Thyroid gland (tissue), 4 donors: ENCODE data around the gene MIS12. TPM values are rescaled to one million over a fixed set of nuclear protein-coding genes. Genes with fewer than 3 reads are reported as not detected.

ENCODE experiments used
- DNase-seq, 2 donors: peaks; one replicate each; pipeline ENCODE4 v3.0.0-alpha.2; 2019
- H3K27ac ChIP-seq, 3 donors: fragments of 200-600 bp; sonication (generic); 1 replicate in 2 of 3; 2 replicates in 1 of 3; pipeline ENCODE4 v1.5.1; 2016 to 2019; ENCODE audit warnings: mild to moderate bottlenecking in 1 of 3, moderate library complexity in 1 of 3
- H3K27me3 ChIP-seq: fragments of 200-600 bp; sonication (generic); one replicate; pipeline ENCODE4 v1.5.1; 2019
- H3K36me3 ChIP-seq, 2 donors: fragments of 200-600 bp; sonication (generic); one replicate each; pipeline ENCODE4 v1.5.1; 2016 to 2019
- H3K4me1 ChIP-seq, 2 donors: fragments of 200-600 bp; sonication (generic); one replicate each; pipeline ENCODE4 v1.5.1; 2017 to 2019
- H3K4me3 ChIP-seq, 3 donors: fragments of 200-600 bp; sonication (generic); replicated peaks in 1 of 3; 1 replicate in 2 of 3; 2 replicates in 1 of 3; pipeline ENCODE4 v1.5.1; 2016; ENCODE audit warnings: mild to moderate bottlenecking in 1 of 3
- H3K9me3 ChIP-seq: fragments of 200-600 bp; sonication (generic); one replicate; pipeline ENCODE4 v1.5.1; 2017
- POLR2A ChIP-seq, 2 donors: fragments of 450-650 bp; IDR thresholded peaks; one replicate each; pipeline ENCODE4 v1.6.1; 2017; ENCODE audit warnings: antibody characterized with exemption in 2 of 2, mild to moderate bottlenecking in 2 of 2, moderate library complexity in 1 of 2
- WGBS, 2 donors: methylation state at CpG; one replicate each; pipeline ENCODE4 v1.1.5; 2017; 5-methylcytosine and 5-hydroxymethylcytosine counted together
- intact Hi-C: fragments of 100-400 bp; cut with DNase I; formaldehyde crosslinking; loops from one replicate; pipeline ENCODE4 v1.15.1; 2023
- total RNA-seq, 4 donors: library from RNA; depleted of rRNA; stranded (reverse); fragments of >200 nt; gene quantifications; one replicate each; pipeline ENCODE4 v1.2.3, GENCODE V29; 2016
- TF ChIP-seq, protein P1 (sequence below), 6 experiments: fragments of 200-600 bp in 3 of 6; fragments of 450-650 bp in 3 of 6; sonication (generic) in 3 of 6; IDR thresholded peaks; one replicate each; pipeline ENCODE4 v1.5.1; 2016 to 2019; ENCODE audit warnings: antibody characterized with exemption in 6 of 6, mild to moderate bottlenecking in 2 of 6, inconsistent platforms in 1 of 6, moderate library complexity in 1 of 6

The MIS12 gene
- total RNA-seq, 4 donors from 2014 or later, result 25.7 to 34.5 (median 29.2) TPM

GRCh38 chr17:5480962-5481361, 5.4 kb upstream of the MIS12 start:
- H3K27ac ChIP-seq, result no peak overlapping the region
- no peak overlapping the region for H3K4me3 ChIP-seq
- H3K27me3 ChIP-seq, result no peaks in the 10 kb centered on the region
- 87 to 90% methylated on average over 6 of the region's 6 CpGs for WGBS, 2 donors
- peaks cover 58 to 66% of the 10 kb centered on the region in 2 donors for H3K36me3 ChIP-seq
- peaks cover 9 to 11% of the 10 kb centered on the region in 2 donors for H3K4me1 ChIP-seq
- intact Hi-C loops, result no loop called here
- no peak for DNase-seq
- TF ChIP-seq, protein P1, sequence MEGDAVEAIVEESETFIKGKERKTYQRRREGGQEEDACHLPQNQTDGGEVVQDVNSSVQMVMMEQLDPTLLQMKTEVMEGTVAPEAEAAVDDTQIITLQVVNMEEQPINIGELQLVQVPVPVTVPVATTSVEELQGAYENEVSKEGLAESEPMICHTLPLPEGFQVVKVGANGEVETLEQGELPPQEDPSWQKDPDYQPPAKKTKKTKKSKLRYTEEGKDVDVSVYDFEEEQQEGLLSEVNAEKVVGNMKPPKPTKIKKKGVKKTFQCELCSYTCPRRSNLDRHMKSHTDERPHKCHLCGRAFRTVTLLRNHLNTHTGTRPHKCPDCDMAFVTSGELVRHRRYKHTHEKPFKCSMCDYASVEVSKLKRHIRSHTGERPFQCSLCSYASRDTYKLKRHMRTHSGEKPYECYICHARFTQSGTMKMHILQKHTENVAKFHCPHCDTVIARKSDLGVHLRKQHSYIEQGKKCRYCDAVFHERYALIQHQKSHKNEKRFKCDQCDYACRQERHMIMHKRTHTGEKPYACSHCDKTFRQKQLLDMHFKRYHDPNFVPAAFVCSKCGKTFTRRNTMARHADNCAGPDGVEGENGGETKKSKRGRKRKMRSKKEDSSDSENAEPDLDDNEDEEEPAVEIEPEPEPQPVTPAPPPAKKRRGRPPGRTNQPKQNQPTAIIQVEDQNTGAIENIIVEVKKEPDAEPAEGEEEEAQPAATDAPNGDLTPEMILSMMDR (IDR thresholded peaks at IDR 0.05), result no peak
- no peak for TF ChIP-seq POLR2A (IDR thresholded peaks at IDR 0.05)
- H3K9me3 ChIP-seq, result no peaks in the 10 kb centered on the region

GRCh38 chr17:5481451-5481850, 4.9 kb upstream of the MIS12 start:
- TF ChIP-seq POLR2A (IDR thresholded peaks at IDR 0.05), result no peak
- TF ChIP-seq, protein P1 (IDR thresholded peaks at IDR 0.05), result no peak
- no peak overlapping the region for H3K4me3 ChIP-seq
- H3K27me3 ChIP-seq, result no peaks in the 10 kb centered on the region
- H3K9me3 ChIP-seq, result no peaks in the 10 kb centered on the region
- H3K36me3 ChIP-seq, result peaks cover 57 to 63% of the 10 kb centered on the region in 2 donors
- intact Hi-C loops, result no loop called here
- H3K27ac ChIP-seq, result no peak overlapping the region
- 95 to 96% methylated on average over 4 of the region's 4 CpGs for WGBS, 2 donors
- peaks cover 9 to 11% of the 10 kb centered on the region in 2 donors for H3K4me1 ChIP-seq
- no peak for DNase-seq

DNA sequence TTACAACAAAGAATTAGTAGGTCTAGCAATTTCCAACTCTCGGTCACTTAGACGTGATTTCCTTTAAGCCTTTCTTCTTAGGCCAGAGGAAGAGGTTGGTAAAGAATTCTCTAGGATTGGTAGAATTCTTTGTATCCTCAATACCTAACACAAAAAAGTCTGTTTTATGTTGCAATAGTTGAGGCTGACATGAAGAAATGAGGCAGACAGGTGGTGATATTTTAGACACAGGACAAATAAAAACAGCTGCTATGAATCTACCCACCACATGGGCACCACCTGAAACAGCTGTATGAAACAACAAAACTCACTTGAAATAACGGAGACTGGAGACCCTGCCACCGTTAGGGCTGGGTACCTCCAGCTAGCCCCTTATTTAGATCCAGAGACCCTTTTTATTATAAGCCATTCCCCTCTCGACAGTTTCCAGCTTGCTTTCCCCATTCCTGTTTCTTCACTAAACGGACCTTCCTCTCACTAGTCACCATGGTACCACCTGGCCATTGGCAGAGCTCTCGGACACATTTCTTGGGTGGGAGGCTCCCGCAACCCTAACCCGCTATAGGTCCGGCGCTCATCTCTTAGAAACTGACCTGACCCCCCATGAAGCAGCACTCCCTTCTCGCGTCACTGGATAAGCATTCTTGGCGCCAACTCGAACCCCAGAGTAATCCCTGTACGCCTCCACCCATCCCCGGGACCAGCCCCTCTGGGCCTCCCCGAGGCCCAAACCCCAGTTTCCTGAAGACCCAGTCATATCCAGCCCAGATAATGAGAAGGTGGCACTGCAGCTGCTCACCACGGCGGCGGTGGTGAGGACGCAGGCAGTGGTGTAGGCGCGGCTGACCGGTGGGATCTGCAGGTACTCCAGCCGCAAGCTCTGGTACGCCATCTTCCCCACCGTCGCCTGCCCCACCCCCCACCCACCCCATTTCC, 828 bp upstream of the MIS12 start, which contains the start of gene DERL2:
TSS of gene DERL2 (minus strand) at position 909 of the 936 bp plus-strand sequence. CDS start at position 892, 17 bp downstream.
- peak within 1 kb of the TSS; percentile 90 to 99 (median 98) for H3K27ac ChIP-seq
- peaks cover 16 to 38% of the 10 kb centered on the region in 2 donors for H3K36me3 ChIP-seq
- H3K4me3 ChIP-seq, result peak within 1 kb of the TSS; percentile 64 to 69 (median 64)

DNA sequence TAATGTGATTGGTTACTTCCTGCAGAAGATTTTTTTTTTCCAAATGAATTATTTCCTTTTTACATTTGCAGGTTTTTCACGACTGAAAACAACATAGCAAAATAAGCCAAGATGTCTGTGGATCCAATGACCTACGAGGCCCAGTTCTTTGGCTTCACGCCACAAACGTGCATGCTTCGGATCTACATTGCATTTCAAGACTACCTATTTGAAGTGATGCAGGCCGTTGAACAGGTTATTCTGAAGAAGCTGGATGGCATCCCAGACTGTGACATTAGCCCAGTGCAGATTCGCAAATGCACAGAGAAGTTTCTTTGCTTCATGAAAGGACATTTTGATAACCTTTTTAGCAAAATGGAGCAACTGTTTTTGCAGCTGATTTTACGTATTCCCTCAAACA, 2.4 kb downstream of the MIS12 start:
- H3K36me3 ChIP-seq, result peaks cover 5 to 14% of the 10 kb centered on the region in 2 donors
- H3K27me3 ChIP-seq, result no peaks in the 10 kb centered on the region
- intact Hi-C loops, result no loop called here
- H3K27ac ChIP-seq, result no peak overlapping the region
- H3K4me1 ChIP-seq, result peaks cover 17 to 25% of the 10 kb centered on the region in 2 donors
- peak; percentile 15 to 18 for DNase-seq
- 64 to 67% methylated on average over 8 of the region's 8 CpGs for WGBS, 2 donors
- TF ChIP-seq, protein P1 (IDR thresholded peaks at IDR 0.05), result no peak
- TF ChIP-seq POLR2A (IDR thresholded peaks at IDR 0.05), result no peak
- no peaks in the 10 kb centered on the region for H3K9me3 ChIP-seq
- H3K4me3 ChIP-seq, result no peak overlapping the region

More for the DNA sequence above, 828 bp upstream of the MIS12 start, which contains the start of gene DERL2:
- intact Hi-C loops, result no loop called here
- TF ChIP-seq, protein P1 (IDR thresholded peaks at IDR 0.05), result no peak
- no peak for TF ChIP-seq POLR2A (IDR thresholded peaks at IDR 0.05)
- Histone ChIP-seq H3K4me1 (peaks cover 17 to 25% of the 10 kb centered on the region in 2 donors), H3K27me3 (no peaks in the 10 kb centered on the region), H3K9me3 (no peaks in the 10 kb centered on the region)
- DNase-seq, result no peak
- WGBS, 2 donors, result 6 to 10% methylated on average over 17 to 27 of the region's 29 CpGs

DNA sequence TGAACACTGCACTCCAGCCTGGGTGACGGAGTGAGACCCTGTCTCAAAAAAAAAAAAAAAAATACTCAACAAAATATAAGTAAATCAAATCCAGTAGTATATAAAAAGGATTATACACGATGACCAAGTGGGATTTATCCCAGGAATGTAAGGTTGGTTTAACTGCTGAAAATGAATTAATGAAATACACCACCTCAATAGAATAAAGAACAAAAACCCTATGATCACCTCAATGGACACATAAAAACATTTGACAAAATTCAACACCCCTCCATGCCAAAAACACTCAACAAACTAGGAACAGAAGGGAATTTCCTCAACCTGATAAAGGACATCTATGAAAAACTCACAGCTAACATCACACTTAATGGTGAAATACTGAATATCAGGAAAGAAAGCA, 6.6 kb downstream of the MIS12 start:
- Histone ChIP-seq H3K27ac (no peak overlapping the region), H3K4me3 (no peak overlapping the region), H3K27me3 (no peaks in the 10 kb centered on the region), H3K9me3 (no peaks in the 10 kb centered on the region), H3K36me3 (peaks cover 0 to 13% of the 10 kb centered on the region in 2 donors), H3K4me1 (peaks cover 0 to 4% of the 10 kb centered on the region in 2 donors)
- no peak for DNase-seq
- intact Hi-C loops, result no loop called here
- TF ChIP-seq, protein P1 (IDR thresholded peaks at IDR 0.05), result no peak
- TF ChIP-seq POLR2A (IDR thresholded peaks at IDR 0.05), result no peak
- 97 to 98% methylated on average over 2 of the region's 2 CpGs for WGBS, 2 donors
